Fibroblast of the conjunctiva (primary cell): ENCODE data around the gene NYNRIN.

Experiments
- DNase-seq: peaks from one replicate; pipeline ENCODE4 v3.0.0-alpha.2; 2010; ENCODE audit warnings: low read depth

The NYNRIN gene

DNA sequence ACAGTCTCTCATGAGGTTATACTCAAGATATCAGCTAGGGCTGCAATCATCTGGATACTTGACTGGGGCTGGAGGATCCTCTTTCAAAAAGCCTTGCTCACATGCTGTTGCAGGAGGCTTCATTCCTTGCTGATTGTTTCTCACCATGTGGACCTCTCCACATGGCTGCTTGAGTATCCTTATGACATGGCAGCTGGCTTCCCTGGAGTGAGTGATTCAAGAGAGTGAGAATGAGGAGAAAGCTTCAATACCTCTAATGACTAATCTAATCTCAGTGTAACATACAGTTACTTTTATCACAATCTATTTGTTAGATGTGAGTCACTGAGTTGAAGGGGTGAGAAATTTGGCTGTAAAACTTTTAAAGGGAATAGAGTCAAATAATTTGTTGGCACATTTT lies 58.2 kb downstream of the NYNRIN start:
- no peak for DNase-seq

DNA sequence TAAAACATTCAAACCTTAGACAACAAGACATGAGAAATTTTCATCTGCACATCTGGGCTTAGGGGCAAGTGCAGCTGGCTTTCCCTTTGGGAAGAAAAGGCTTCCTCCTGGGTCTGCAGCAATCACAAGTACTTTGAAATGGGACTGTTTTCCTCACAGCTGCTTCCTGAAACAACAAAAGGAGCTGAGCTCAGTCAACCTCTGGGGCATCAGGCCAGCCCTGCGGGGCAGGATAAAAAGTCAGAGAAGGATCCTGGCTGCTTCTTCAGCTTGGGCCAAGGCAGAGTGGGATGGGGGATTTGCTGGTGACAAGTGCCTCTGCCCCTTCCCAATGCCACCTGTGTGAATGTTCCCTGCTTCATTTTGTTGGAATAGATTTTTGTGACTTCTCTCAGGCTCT lies 59.9 kb downstream of the NYNRIN start:
- DNase-seq: no peak

DNA sequence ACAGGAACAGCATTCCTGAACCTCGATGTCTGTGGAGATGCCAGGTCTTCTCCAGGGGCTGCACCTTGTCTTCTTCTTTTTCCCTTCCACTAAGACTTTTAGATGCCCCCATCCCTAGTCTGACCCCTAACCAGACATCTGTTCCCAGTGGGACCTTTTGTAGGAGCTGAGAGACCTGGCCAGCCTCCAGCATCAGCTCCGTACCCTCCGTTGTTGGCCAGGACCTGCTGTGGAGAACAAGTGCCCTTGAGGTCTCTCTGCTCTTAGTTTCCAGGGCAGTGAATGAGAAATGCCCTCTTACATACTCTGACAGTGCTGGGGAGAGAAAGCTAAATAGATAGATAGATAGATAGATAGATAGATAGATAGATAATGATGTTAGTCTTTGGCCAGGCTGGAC lies 60.5 kb downstream of the NYNRIN start:
- DNase-seq: no peak

DNA sequence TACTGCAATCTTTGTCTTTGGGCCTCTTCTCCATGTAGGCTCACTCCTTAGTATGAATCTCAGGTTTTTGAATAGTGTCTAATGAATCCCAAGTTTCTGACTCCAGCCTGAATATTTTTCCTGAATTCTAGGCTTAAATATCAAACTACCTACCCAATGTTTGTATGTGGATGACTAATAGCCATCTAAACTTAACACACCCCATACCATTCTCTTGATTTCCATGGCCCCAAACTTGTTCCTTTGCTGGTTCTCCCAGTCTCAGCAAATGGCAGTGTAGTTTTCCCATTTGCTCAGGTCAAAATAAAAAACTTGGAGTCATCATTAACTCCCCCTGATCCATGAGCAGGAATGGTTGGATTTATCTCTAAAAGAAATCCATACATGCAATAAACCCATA lies 62.5 kb downstream of the NYNRIN start:
- DNase-seq: no peak

DNA sequence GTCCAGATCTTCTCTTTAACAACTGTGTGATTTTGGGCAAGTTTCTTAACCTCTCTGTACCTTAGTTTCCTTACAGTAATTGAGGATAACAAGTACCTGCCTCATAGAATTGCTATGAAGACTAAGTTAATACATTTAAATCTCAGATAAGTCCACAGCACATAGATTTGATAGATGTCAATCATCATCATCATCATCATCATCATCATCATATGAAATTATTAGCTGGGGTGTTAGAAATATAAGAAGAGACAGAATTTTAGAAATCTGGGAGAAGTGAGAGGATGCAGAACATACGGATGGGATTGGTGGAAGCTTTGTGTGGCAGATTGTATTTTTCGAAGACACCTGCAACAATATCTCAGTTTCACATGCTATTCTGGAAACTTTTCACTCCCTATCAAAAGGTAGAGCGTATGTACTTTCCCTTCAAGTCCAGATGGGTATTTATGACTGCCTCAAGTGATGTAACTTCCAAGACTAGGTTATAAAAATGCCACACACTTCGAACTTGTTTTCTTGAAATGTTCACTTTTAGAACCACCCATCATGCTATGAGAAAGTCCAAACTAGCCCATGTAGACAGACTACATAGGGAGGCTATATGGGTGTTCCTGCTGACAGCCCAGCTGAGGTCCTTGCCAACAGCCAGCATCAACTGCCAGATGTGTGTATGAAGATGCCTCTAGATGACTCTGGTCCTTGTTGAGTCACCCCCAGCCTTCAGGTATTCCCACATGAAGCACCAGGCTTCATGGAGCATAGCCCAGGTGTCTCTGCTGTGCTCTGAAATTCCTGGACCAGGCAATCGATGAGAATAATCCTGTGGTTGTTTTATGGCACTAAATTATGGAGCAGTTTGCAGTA lies 64.4 kb downstream of the NYNRIN start:
- DNase-seq: no peak

DNA sequence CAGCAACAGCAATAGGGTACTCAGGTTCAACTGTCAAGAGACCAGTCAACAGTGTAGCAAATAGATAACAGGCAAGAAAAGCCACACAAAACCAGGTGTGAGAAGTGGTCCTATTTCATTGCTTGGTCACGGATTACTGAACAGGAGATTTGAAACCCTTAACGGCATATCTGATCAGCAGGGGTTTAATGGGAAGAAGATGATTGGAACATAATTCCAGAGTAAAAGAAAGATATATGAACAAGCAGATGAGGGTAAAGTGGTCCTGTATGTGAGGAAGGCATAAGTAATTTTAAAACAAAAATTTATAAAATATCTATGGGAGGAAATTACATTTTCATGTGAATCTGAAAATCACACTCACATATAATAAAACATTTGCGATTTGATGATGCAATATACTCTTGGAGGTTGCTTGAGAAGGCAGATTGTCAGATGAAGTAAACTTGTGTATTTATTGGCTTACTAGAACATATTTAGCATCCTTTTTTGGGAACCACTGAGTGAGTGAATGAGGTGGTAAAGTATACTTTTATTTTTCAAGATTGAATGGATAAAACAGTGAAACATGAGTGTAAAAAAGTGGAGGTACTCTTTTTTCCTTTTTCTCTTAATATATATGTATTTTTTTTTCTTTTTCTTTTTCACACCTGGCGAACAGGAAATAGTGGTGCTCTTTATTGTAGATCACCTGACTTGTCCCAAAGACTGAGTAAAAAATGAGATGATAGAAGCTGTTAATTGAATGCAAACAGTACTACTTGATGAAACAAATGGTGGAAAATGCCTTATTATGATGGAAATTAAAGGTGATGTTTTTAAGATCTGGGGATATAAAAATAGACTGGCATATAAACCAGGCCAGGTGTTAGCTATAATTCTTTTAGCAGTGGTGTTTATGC lies 65.3 kb downstream of the NYNRIN start:
- no peak for DNase-seq

DNA sequence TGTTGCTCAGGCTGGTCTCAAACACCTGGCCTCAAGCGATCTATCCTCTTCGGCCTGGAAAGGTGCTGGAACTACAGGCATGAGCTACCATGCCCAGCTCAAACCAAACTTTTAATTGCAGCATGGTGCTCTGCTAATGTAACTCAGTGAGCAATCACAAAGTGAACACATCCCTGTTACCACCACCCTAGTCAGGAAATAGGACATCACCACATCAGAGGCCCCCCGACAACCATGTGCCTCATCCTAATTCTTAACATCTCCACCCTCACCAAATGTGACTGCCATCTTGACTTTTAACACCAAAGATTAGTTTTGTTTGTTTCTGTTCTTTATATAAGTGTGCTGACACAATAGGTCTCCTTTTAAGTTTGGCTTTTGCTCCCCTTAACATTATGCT lies 66.6 kb downstream of the NYNRIN start:
- no peak for DNase-seq

DNA sequence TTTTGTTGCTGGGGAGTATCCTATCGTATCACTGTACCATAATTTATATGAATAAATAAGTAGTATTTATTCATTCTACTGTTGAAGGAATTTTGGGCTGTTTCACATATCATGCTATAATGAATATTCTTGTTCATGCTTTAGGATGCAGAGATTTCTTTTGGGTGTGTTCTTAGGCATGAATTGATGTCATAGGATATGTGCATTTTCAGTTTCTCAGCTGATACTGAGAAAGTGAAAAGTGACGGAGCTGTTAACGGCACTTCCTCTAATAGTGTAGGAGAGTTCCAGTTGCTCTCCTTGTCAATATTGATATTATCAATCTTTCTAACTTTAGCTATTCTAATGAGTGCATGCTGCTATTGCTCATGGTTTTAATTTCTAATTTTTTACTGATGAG lies 67.0 kb downstream of the NYNRIN start:
- DNase-seq: no peak
